ENCODE measurements around the gene PYY.
"Not testable (repeated sequence)": the region's sequence is repeated elsewhere in the genome, so short reads cannot be mapped to it uniquely, and the experiment has no call there.

Gene PYY

GRCh38 chr17:43998552-43998951, 44.8 kb upstream of the PYY start:
- no peak overlapping the region for H3K4me3 ChIP-seq (replicated peaks; ENCODE audit: low read depth, low read length)
- no peak for DNase-seq (ENCODE audit: extremely low read depth, low read depth)
- TF ChIP-seq CTCF (IDR thresholded peaks at IDR 0.05; ENCODE audit: low read depth, low read length, missing control alignments) = no peak

- not testable (repeated sequence) for DNase-seq (ENCODE audit: extremely low read depth, low read depth)
Measured at GRCh38 chr17:43997180-43997579, 43.4 kb upstream of the PYY start.

GRCh38 chr17:43995150-43995471, 41.4 kb upstream of the PYY start:
- TF ChIP-seq CTCF (IDR thresholded peaks at IDR 0.05; ENCODE audit: low read depth, low read length, missing control alignments) = no peak
- H3K4me3 ChIP-seq (replicated peaks; ENCODE audit: low read depth, low read length) = peak overlapping the region; percentile 38; the same call in 1 of the 2 replicates

More at GRCh38 chr17:43997180-43997579, 43.4 kb upstream of the PYY start:
- H3K4me3 ChIP-seq (replicated peaks; ENCODE audit: low read depth, low read length) = not testable (repeated sequence)

GRCh38 chr17:43994272-43995149, 40.8 kb upstream of the PYY start:
- no peak for DNase-seq (ENCODE audit: extremely low read depth, low read depth)
- H3K4me3 ChIP-seq (replicated peaks; ENCODE audit: low read depth, low read length) = peak overlapping the region; percentile 38

More at GRCh38 chr17:43995150-43995471, 41.4 kb upstream of the PYY start:
- DNase-seq (ENCODE audit: extremely low read depth, low read depth) = no peak

GRCh38 chr17:43992641-43993040, 38.9 kb upstream of the PYY start:
- H3K4me3 ChIP-seq (replicated peaks; ENCODE audit: low read depth, low read length) = no peak overlapping the region
- no peak for DNase-seq (ENCODE audit: extremely low read depth, low read depth)
- TF ChIP-seq CTCF (IDR thresholded peaks at IDR 0.05; ENCODE audit: low read depth, low read length, missing control alignments) = no peak

More at GRCh38 chr17:43994272-43995149, 40.8 kb upstream of the PYY start:
- TF ChIP-seq CTCF (IDR thresholded peaks at IDR 0.05; ENCODE audit: low read depth, low read length, missing control alignments) = peak; percentile 78

- DNase-seq (ENCODE audit: extremely low read depth, low read depth) = no peak
- no peak overlapping the region for H3K4me3 ChIP-seq (replicated peaks; ENCODE audit: low read depth, low read length)
- no peak for TF ChIP-seq CTCF (IDR thresholded peaks at IDR 0.05; ENCODE audit: low read depth, low read length, missing control alignments)
Measured at GRCh38 chr17:43988301-43988700, 34.6 kb upstream of the PYY start.

- DNase-seq (ENCODE audit: extremely low read depth, low read depth) = no peak
- no peak overlapping the region for H3K4me3 ChIP-seq (replicated peaks; ENCODE audit: low read depth, low read length)
- TF ChIP-seq CTCF (IDR thresholded peaks at IDR 0.05; ENCODE audit: low read depth, low read length, missing control alignments) = no peak
Measured at GRCh38 chr17:43987131-43988021, 33.6 kb upstream of the PYY start.
